ENCODE measurements around the gene THADA.

DNA sequence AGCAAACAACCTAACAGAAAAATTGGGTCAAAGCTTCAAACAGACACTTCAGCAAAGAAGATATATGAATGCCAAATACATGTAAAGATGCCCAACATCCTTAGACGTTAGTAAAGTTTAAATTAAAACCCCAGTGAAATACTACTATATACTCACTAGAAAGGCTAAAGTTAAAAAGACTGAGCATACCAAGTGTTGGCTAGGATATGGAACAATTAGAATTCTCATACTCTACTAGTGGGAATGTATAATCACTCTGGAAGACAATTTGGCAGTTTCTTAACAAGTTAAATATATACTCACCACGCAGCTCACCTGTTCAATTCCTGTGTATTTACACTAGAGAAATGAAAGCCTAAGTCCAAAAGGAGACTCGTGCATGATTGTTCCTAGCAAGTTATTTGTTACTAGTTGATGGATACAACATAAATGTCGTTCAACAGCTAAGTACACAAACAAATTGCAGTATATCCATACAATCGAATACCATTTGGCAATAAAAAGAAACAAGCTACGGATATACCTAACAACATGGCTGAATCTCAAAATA, 185.7 kb downstream of the THADA start:
- TF ChIP-seq BCL11A (tag by site-specific recombination; IDR thresholded peaks at IDR 0.05; ENCODE audit: low read depth) (no peak), ZNF324 (tag by site-specific recombination; IDR thresholded peaks at IDR 0.05) (no peak), CTCF (tag by site-specific recombination; IDR thresholded peaks at IDR 0.05) (no peak), GLIS1 (tag by site-specific recombination; IDR thresholded peaks at IDR 0.05) (no peak), ZBTB8A (tag by site-specific recombination; IDR thresholded peaks at IDR 0.05) (no peak), KLF10 (tag by site-specific recombination; IDR thresholded peaks at IDR 0.05) (no peak), ZFHX2 (tag by site-specific recombination; conservative IDR thresholded peaks at IDR 0.05) (no peak), ZNF157 (tag by site-specific recombination; IDR thresholded peaks at IDR 0.05) (no peak), HOXA7 (CRISPR knock-in tag; IDR thresholded peaks at IDR 0.05; ENCODE audit: borderline replicate concordance) (no peak), ZNF274 (IDR thresholded peaks at IDR 0.05; ENCODE audit: low read length) (no peak), ZNF274 (tag by site-specific recombination; IDR thresholded peaks at IDR 0.05; ENCODE audit: borderline replicate concordance) (no peak), ELK4 (IDR thresholded peaks at IDR 0.05; ENCODE audit: borderline replicate concordance, low read depth, low read length) (no peak)
- TF ChIP-seq, protein P1, sequence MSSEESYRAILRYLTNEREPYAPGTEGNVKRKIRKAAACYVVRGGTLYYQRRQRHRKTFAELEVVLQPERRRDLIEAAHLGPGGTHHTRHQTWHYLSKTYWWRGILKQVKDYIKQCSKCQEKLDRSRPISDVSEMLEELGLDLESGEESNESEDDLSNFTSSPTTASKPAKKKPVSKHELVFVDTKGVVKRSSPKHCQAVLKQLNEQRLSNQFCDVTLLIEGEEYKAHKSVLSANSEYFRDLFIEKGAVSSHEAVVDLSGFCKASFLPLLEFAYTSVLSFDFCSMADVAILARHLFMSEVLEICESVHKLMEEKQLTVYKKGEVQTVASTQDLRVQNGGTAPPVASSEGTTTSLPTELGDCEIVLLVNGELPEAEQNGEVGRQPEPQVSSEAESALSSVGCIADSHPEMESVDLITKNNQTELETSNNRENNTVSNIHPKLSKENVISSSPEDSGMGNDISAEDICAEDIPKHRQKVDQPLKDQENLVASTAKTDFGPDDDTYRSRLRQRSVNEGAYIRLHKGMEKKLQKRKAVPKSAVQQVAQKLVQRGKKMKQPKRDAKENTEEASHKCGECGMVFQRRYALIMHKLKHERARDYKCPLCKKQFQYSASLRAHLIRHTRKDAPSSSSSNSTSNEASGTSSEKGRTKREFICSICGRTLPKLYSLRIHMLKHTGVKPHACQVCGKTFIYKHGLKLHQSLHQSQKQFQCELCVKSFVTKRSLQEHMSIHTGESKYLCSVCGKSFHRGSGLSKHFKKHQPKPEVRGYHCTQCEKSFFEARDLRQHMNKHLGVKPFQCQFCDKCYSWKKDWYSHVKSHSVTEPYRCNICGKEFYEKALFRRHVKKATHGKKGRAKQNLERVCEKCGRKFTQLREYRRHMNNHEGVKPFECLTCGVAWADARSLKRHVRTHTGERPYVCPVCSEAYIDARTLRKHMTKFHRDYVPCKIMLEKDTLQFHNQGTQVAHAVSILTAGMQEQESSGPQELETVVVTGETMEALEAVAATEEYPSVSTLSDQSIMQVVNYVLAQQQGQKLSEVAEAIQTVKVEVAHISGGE (tag by site-specific recombination; conservative IDR thresholded peaks at IDR 0.05; ENCODE audit: low read depth), result no peak

All from HEK293 (cell line).